ENCODE data around the gene CD3D. TPM values are rescaled to one million over a fixed set of nuclear protein-coding genes. Genes with fewer than 3 reads are reported as not detected.

Gene CD3D
- total RNA-seq, 1 experiment from 2014 or later: not detected

- BruUV-seq (replicated peaks): no TSS peak
- Mint-ChIP-seq H3K36me3 (ENCODE audit: insufficient read depth, unreplicated experiment) (no peaks in the 10 kb centered on the region), H3K4me3 (ENCODE audit: low read depth, unreplicated experiment) (peak overlapping the region; percentile 16), H3K4me1 (ENCODE audit: low read depth, unreplicated experiment) (peaks cover 34% of the 10 kb centered on the region), H3K9me3 (ENCODE audit: low read depth, unreplicated experiment) (no peaks in the 10 kb centered on the region), H3K27ac (ENCODE audit: unreplicated experiment) (no peak overlapping the region), H3K27me3 (ENCODE audit: unreplicated experiment) (peaks cover 14% of the 10 kb centered on the region)
- TF ChIP-seq CTCF (IDR thresholded peaks at IDR 0.05; ENCODE audit: unreplicated experiment): no peak
- DNase-seq: no peak
- intact Hi-C loops (cut with micrococcal nuclease; ENCODE audit: unreplicated experiment): no loop called here
- CTCF ChIA-PET: interaction anchor here (0.6 to 0.7 kb wide), 2 partner anchors 12 kb away, joined by 3 to 4 read pairs; no protein-coding TSS in a partner anchor
These were observed 27.5 kb downstream of the CD3D start for GRCh38 chr11:118314988-118315411.

- Mint-ChIP-seq H3K9me3 (ENCODE audit: low read depth, unreplicated experiment) (no peaks in the 10 kb centered on the region), H3K27ac (ENCODE audit: unreplicated experiment) (no peak overlapping the region), H3K27me3 (ENCODE audit: unreplicated experiment) (peaks cover 14% of the 10 kb centered on the region), H3K4me1 (ENCODE audit: low read depth, unreplicated experiment) (peaks cover 26% of the 10 kb centered on the region), H3K4me3 (ENCODE audit: low read depth, unreplicated experiment) (no peak overlapping the region), H3K36me3 (ENCODE audit: insufficient read depth, unreplicated experiment) (no peaks in the 10 kb centered on the region)
- no TSS peak for BruUV-seq (replicated peaks)
- TF ChIP-seq CTCF (IDR thresholded peaks at IDR 0.05; ENCODE audit: unreplicated experiment): no peak
- DNase-seq: no peak
- CTCF ChIA-PET: interaction anchor here (1.1 kb wide), 1 partner anchor 18 kb away, joined by 4 read pairs; no protein-coding TSS in a partner anchor
- intact Hi-C loops (cut with micrococcal nuclease; ENCODE audit: unreplicated experiment): no loop called here
These were observed 29.3 kb downstream of the CD3D start for GRCh38 chr11:118313242-118313641.

GRCh38 chr11:118312328-118312727, 30.2 kb downstream of the CD3D start:
- CTCF ChIA-PET: no interaction called here
- no peak overlapping the region for H3K4me3 Mint-ChIP-seq (ENCODE audit: low read depth, unreplicated experiment)
- H3K4me1 Mint-ChIP-seq (ENCODE audit: low read depth, unreplicated experiment): peaks cover 25% of the 10 kb centered on the region
- no peak for TF ChIP-seq CTCF (IDR thresholded peaks at IDR 0.05; ENCODE audit: unreplicated experiment)
- H3K27ac Mint-ChIP-seq (ENCODE audit: unreplicated experiment): no peak overlapping the region
- DNase-seq: no peak
- no peaks in the 10 kb centered on the region for H3K9me3 Mint-ChIP-seq (ENCODE audit: low read depth, unreplicated experiment)
- H3K27me3 Mint-ChIP-seq (ENCODE audit: unreplicated experiment): peaks cover 14% of the 10 kb centered on the region
- no peaks in the 10 kb centered on the region for H3K36me3 Mint-ChIP-seq (ENCODE audit: insufficient read depth, unreplicated experiment)
- BruUV-seq (replicated peaks): no TSS peak
- intact Hi-C loops (cut with micrococcal nuclease; ENCODE audit: unreplicated experiment): no loop called here

GRCh38 chr11:118311518-118311917, 31.0 kb downstream of the CD3D start:
- Mint-ChIP-seq H3K36me3 (ENCODE audit: insufficient read depth, unreplicated experiment) (no peaks in the 10 kb centered on the region), H3K4me1 (ENCODE audit: low read depth, unreplicated experiment) (peaks cover 17% of the 10 kb centered on the region), H3K27ac (ENCODE audit: unreplicated experiment) (no peak overlapping the region), H3K4me3 (ENCODE audit: low read depth, unreplicated experiment) (no peak overlapping the region), H3K27me3 (ENCODE audit: unreplicated experiment) (peaks cover 14% of the 10 kb centered on the region), H3K9me3 (ENCODE audit: low read depth, unreplicated experiment) (no peaks in the 10 kb centered on the region)
- CTCF ChIA-PET: interaction anchor here (1.4 kb wide), 1 partner anchor 113 kb away, joined by 5 read pairs; no protein-coding TSS in a partner anchor
- no peak for DNase-seq
- intact Hi-C loops (cut with micrococcal nuclease; ENCODE audit: unreplicated experiment): no loop called here
- BruUV-seq (replicated peaks): no TSS peak
- TF ChIP-seq CTCF (IDR thresholded peaks at IDR 0.05; ENCODE audit: unreplicated experiment): no peak
